GM21529 (cell line): ENCODE measurements around the gene MMP10.

Source experiments
- ATAC-seq: cut with Tn5 transposase; IDR thresholded peaks from one replicate; pipeline ENCODE4 v1.9.1; 2021; ENCODE audit not compliant: unreplicated experiment

MMP10 gene

DNA sequence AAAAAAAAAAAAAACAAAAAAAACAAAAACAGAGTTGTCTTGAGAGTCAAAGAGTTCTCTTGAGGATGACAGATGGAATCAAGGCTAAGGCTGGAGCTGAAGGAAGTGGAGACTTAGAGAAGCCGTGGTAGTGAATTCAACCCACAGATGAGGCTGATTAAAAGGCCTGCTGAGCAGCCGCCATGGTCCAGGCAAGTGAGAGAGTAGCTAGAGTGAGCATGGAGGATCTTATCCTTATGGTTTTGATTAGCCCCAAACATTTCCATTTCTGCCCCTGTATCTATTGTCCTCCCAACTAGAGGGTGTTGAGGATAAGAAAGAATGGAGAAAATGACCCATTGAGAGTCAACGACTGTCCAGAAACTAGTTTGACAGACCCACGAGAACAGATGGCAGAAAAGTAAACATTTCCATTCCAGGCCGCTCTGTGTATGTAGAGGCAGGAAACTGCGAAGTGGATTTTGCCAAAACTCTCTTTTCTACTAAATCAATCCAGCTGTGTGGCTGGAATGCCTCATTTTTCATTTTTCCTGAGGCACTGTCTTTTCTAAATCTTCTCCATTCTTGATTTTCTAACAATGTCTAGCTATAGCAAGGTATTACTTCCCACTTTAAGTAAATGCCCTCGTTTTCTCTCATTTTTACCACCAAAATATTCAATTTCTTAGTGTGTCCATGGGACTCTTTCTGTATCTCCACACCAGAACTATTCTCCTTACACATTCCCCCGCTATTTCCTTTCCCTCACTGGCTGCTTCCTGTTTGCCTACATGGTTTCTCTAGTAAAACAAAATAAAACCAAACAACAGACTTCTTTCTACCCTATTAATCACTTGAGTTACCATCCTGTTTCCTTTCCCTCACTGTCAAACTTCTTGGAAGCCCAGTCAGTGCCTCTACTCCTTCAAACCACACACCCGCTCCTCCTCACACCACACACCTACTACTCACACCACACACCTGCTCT, 50.3 kb downstream of the MMP10 start:
- ATAC-seq: no peak

DNA sequence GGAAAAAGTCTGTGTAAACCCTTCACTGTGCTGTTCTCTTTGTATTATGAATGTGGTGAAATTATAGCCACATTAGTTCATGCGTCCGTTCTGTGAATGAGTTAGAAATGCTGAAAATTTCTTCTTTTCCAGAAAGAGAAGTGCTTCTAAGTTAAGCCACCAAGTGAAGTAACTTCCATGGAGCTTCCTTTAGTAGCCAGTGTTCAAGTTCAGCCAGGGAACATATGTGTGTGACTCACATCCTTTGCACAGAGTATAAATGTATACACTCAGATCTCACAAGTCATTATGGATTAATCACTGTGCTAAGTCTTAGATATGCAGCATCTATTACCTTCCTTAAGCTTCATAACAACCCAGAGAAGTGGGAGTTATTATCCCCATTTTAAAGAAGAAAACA, 52.5 kb downstream of the MMP10 start:
- no peak for ATAC-seq

DNA sequence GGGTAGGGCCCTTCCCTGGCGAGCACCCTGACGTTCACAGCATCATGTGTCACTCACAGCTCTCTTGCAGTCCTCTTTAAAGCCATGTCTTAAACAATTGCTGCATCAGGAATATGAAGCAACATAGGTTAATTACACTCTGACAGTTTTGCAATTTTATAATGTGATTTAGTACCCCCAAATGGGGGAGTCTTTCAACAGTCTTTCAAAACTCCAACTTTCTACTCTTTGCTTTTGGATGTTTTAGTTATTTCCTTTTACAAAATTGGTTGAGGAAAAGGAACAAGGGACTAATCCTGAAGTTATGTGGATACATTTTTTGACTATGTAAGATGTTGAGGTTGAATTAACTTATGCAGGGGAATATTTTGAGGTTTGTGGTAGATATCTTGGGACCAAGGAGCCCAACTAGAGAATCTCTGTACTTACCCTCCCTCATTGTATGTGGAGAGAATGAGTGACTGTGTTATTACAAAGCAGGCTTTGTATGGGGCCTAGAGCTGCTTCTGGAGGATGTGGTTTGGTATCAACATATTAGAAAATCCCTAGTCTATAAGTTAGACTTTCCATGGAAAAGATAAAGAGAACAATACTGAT, 55.4 kb downstream of the MMP10 start, which contains the start of gene MMP8:
MMP8 (minus strand) TSS at position 51 of the 597 bp plus-strand sequence. CDS start 99 bp downstream, outside the sequence.
- ATAC-seq: no peak

DNA sequence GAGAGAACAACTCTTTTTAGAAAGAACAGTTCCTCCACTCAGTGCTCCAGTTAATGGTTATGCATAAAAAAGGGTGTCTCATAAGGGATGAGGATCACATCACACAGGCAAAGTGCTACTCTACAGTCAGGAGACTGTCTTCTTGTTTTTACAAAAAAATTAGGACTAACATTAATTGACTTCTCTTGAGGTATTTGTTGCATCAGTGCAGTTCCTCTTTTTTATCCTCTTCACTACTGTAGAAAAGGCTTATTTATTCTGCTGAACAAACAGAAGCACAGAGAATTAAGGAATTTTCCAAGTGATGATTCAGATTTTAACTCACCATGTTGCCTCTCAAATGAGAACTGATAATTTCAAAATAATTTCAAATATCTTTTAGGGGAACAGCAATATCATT, 57.6 kb downstream of the MMP10 start:
- ATAC-seq: no peak
